A673 (cell line): ENCODE data around the gene AFAP1.

Experiments used
- CTCF ChIP-seq: fragments of 300-800, 200-600 bp; sonication (generic); conservative IDR thresholded peaks from 2 replicates; pipeline ENCODE4 v1.5.1; 2017; ENCODE audit warnings: low read depth, mild to moderate bottlenecking, antibody characterized with exemption, low read length, moderate library complexity, mixed read lengths
- EZH2 ChIP-seq: fragments of 200-600 bp; sonication (generic); IDR thresholded peaks from 2 replicates; pipeline ENCODE4 v1.6.1; 2017; ENCODE audit warnings: borderline replicate concordance, low read depth, mild to moderate bottlenecking, mixed read lengths, antibody characterized with exemption, low read length; ENCODE audit not compliant: poor library complexity, severe bottlenecking

GRCh38 chr4:7950301-7951092, 10.8 kb upstream of the AFAP1 start:
- no peak for TF ChIP-seq CTCF
- TF ChIP-seq EZH2: no peak
